DND-41 (cell line): ENCODE data around the gene RIMS3.

ENCODE experiments used
- ATAC-seq: fragments of 200-7000 bp; cut with Tn5 transposase; 3 replicates; pipeline ENCODE4 v1.9.1; 2021; ENCODE audit warnings: low read depth; ENCODE audit not compliant: insufficient read depth
- DNase-seq: peaks from one replicate; pipeline ENCODE4 v3.0.0-alpha.2; 2020
- H2AFZ ChIP-seq: 2 replicates; pipeline ENCODE4 v1.6.0; 2012; ENCODE audit warnings: low read depth, low read length
- H3K27ac ChIP-seq: 2 replicates; pipeline ENCODE4 v1.5.1; 2012; ENCODE audit warnings: low read length, inconsistent platforms
- H3K27me3 ChIP-seq: fragments of 200-600 bp; sonication (generic); 2 replicates; pipeline ENCODE4 v1.6.0; 2012; ENCODE audit warnings: low read length, mild to moderate bottlenecking, inconsistent platforms; ENCODE audit not compliant: insufficient read depth, poor library complexity
- H3K36me3 ChIP-seq: 2 replicates; pipeline ENCODE4 v1.5.1; 2012; ENCODE audit warnings: low read length, inconsistent platforms; ENCODE audit not compliant: insufficient read depth
- H3K4me1 ChIP-seq: 2 replicates; pipeline ENCODE4 v1.5.1; 2012; ENCODE audit warnings: mild to moderate bottlenecking, low read length; ENCODE audit not compliant: insufficient read depth
- H3K4me2 ChIP-seq: 2 replicates; pipeline ENCODE4 v1.6.0; 2012; ENCODE audit warnings: mild to moderate bottlenecking, moderate library complexity, low read length, inconsistent platforms; ENCODE audit not compliant: insufficient read depth
- H3K4me3 ChIP-seq, 2 experiments: fragments of 200-600 bp in 1 of 2; shearing (Covaris generic) in 1 of 2; 2 replicates each; pipeline ENCODE4 v1.5.1; 2012 to 2016; ENCODE audit warnings: inconsistent platforms in 2 of 2, low read length in 2 of 2, mild to moderate bottlenecking in 2 of 2, low read depth in 1 of 2, moderate library complexity in 1 of 2
- H3K79me2 ChIP-seq: 2 replicates; pipeline ENCODE4 v1.6.0; 2012; ENCODE audit warnings: low read length, inconsistent platforms; ENCODE audit not compliant: insufficient read depth
- H3K9ac ChIP-seq: 2 replicates; pipeline ENCODE4 v1.6.0; 2012; ENCODE audit warnings: low read depth, mild to moderate bottlenecking, inconsistent platforms, low read length, moderate library complexity
- H3K9me3 ChIP-seq: 2 replicates; pipeline ENCODE4 v1.5.1; 2012; ENCODE audit warnings: low read length, moderate library complexity, mild to moderate bottlenecking, inconsistent platforms; ENCODE audit not compliant: insufficient read depth, severe bottlenecking
- H4K20me1 ChIP-seq: 2 replicates; pipeline ENCODE4 v1.6.0; 2012; ENCODE audit warnings: low read length; ENCODE audit not compliant: insufficient read depth
- EZH2 ChIP-seq: IDR thresholded peaks from 3 replicates; pipeline ENCODE4 v1.6.1; 2012; ENCODE audit warnings: borderline replicate concordance, low read depth, mild to moderate bottlenecking, moderate library complexity, low read length, inconsistent platforms; ENCODE audit not compliant: severe bottlenecking
- TF ChIP-seq, protein P1 (sequence below): IDR thresholded peaks from 2 replicates; pipeline ENCODE4 v1.5.1; 2012; ENCODE audit warnings: borderline replicate concordance, low read length, moderate library complexity, mild to moderate bottlenecking; ENCODE audit not compliant: poor library complexity, severe bottlenecking; ENCODE audit errors: extremely low read depth

Gene RIMS3

DNA sequence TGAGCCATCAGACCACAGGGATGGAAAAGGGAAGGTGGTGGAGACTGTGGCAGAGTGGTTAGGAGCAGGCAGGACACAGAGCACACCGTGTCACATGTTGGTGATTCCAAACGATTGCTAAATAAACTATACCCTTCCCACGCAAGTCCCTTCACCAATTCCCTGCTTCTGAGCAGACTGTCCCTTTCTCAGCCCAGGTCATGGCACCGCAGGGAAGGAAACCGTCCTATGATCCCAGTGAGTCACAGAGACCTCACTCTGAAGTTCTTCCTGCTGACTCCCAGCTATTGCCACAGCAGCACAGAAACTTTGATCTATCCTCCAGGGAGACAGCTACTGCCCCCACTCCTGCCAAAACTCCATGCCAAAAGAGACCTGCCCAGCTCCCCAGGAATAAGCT is 19.2 kb downstream of the RIMS3 start:
- Histone ChIP-seq H3K9ac (no peak overlapping the region), H3K4me2 (no peak overlapping the region), H3K79me2 (no peaks in the 10 kb centered on the region), H2AFZ (no peak overlapping the region), H3K27me3 (no peaks in the 10 kb centered on the region), H3K4me1 (no peaks in the 10 kb centered on the region; the same call in 1 of the 2 replicates), H3K4me3 (no peak overlapping the region), H3K27ac (no peak overlapping the region), H3K9me3 (no peaks in the 10 kb centered on the region), H3K36me3 (peaks cover 18% of the 10 kb centered on the region), H4K20me1 (peaks cover 34% of the 10 kb centered on the region)
- ATAC-seq (no peak), DNase-seq (no peak)
- no peak for TF ChIP-seq EZH2
- TF ChIP-seq, protein P1, sequence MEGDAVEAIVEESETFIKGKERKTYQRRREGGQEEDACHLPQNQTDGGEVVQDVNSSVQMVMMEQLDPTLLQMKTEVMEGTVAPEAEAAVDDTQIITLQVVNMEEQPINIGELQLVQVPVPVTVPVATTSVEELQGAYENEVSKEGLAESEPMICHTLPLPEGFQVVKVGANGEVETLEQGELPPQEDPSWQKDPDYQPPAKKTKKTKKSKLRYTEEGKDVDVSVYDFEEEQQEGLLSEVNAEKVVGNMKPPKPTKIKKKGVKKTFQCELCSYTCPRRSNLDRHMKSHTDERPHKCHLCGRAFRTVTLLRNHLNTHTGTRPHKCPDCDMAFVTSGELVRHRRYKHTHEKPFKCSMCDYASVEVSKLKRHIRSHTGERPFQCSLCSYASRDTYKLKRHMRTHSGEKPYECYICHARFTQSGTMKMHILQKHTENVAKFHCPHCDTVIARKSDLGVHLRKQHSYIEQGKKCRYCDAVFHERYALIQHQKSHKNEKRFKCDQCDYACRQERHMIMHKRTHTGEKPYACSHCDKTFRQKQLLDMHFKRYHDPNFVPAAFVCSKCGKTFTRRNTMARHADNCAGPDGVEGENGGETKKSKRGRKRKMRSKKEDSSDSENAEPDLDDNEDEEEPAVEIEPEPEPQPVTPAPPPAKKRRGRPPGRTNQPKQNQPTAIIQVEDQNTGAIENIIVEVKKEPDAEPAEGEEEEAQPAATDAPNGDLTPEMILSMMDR: no peak

DNA sequence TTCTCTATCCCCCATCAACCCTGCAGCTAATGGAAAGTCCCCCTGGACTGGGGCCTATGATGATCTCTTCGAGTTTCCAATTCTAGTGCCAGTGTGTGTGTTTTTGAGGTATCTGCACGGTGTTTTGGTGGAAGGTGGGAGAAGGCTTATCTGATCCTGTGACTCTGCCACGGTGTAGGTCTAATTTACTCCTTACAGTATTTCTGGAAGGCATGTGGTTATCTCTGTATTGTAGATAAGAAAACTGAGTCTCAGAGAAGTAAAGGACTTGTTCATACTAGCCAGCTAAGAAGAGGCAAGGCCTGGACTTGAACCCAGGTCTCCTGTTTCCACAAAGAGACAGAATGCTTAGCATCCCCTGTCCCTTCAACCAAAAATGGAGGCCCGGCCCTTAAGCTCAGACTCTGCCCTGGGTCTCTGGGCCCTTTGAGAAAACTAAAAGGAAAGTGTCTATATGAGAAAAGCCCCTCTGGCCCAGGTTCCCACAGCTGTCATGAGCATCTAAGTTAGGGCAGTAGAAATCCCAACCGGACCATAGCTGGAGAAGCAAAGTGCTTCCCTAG is 20.3 kb downstream of the RIMS3 start:
- no peak for TF ChIP-seq EZH2
- TF ChIP-seq, protein P1: no peak
- Histone ChIP-seq H2AFZ (no peak overlapping the region), H4K20me1 (peaks cover 24% of the 10 kb centered on the region), H3K4me2 (no peak overlapping the region), H3K9ac (no peak overlapping the region), H3K36me3 (peaks cover 26% of the 10 kb centered on the region), H3K4me3 (no peak overlapping the region), H3K27me3 (no peaks in the 10 kb centered on the region), H3K27ac (no peak overlapping the region), H3K79me2 (no peaks in the 10 kb centered on the region), H3K9me3 (no peaks in the 10 kb centered on the region), H3K4me1 (no peaks in the 10 kb centered on the region; the same call in 1 of the 2 replicates)
- ATAC-seq: no peak
- no peak for DNase-seq

DNA sequence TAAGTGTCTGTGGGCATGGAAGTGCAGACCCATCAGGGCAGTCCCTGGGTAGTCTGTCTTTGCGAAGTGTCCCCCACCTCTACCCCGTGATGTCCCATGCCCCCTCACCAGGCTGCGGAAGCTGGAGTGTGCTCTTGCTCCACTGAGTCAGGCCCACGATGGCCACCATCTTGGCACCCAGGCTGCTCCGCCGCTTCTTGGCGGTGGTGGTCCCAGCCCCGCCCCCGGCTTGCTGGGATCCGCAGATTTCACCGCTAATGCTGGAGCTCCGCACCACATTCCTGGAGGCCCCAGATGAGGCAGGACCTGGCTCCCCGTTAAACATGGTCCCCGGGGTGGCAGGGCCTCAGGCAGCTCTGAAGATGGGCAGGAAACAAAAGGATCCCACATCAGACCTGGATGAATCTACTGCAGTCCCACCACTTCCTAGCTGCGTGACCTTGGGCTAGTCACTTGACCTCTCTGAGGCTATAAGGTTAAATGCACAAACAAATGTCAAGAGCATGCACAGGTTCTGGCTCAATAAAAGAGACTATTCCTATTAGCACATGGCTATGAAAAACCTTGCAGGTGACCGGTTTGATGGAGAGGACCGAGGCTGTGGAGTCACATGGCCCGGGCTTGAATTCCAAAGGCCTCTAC is 23.8 kb downstream of the RIMS3 start:
- H3K4me1 ChIP-seq: no peaks in the 10 kb centered on the region
- ATAC-seq: no peak
- no peak for DNase-seq
- H4K20me1 ChIP-seq: peaks cover 10% of the 10 kb centered on the region; the same call in 1 of the 2 replicates
- no peak overlapping the region for H3K4me2 ChIP-seq
- H3K9ac ChIP-seq: no peak overlapping the region
- TF ChIP-seq EZH2: no peak
- TF ChIP-seq, protein P1: no peak
- no peaks in the 10 kb centered on the region for H3K79me2 ChIP-seq
- H3K9me3 ChIP-seq: no peaks in the 10 kb centered on the region
- no peak overlapping the region for H3K4me3 ChIP-seq
- no peaks in the 10 kb centered on the region for H3K27me3 ChIP-seq
- H3K27ac ChIP-seq: no peak overlapping the region
- H3K36me3 ChIP-seq: peaks cover 33% of the 10 kb centered on the region
- H2AFZ ChIP-seq: no peak overlapping the region
